ENCODE measurements around the gene INPP5A.
"Not testable (repeated sequence)": the region's sequence is repeated elsewhere in the genome, so short reads cannot be mapped to it uniquely, and the experiment has no call there.

INPP5A gene

GRCh38 chr10:132502544-132503300, 34.9 kb upstream of the INPP5A start:
- no peak for DNase-seq

DNA sequence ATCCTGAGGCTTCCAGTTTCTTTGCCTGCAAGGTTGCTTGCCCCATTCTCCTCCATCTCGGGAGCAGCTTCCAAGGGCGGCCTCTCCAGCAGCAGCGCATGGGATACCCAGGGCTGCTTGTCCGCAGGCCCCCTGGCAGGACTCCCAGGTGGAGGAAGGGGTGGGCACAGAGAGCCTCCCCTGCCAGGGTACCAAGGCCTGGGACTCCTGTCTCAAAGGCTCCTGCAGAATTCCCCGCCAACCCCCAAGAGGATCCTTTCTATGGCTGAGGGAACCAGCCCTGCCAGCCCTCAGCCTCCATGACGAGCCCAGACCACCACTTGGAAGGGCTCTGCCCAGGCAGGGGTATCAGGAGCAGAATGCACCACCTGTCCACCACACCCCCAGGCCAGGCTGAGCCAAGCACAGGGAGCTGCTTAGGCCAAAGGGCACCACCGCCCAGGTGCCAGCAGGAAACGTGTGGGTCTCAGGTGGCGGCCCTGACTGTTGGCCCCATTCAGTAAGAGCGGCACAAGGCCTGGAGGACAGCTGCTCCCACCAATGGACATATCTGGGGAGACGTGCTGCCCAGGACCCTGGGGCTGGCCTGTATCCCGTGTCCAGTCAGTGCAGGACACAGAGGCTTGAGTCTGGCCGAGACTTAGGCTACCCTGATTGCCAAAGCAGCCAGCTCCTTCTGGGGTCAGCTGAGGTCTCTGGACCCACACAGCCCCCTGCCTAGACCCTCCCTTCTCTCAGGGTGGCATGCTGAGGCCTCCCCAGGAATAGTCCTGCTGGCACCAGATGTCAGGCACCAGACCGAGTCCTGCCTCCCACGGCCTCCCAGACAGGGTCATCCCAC, 33.8 kb upstream of the INPP5A start:
- in situ Hi-C loops (cut with MboI; ENCODE audit: low pct_unique_long_range_greater_than_20kb, low sequenced_read_pairs) = no loop called here
- DNase-seq = no peak

More at GRCh38 chr10:132502544-132503300, 34.9 kb upstream of the INPP5A start:
- in situ Hi-C loops (cut with MboI; ENCODE audit: low pct_unique_long_range_greater_than_20kb, low sequenced_read_pairs) = no loop called here

GRCh38 chr10:132504501-132505272, 32.9 kb upstream of the INPP5A start:
- in situ Hi-C loops (cut with MboI; ENCODE audit: low pct_unique_long_range_greater_than_20kb, low sequenced_read_pairs) = no loop called here
- DNase-seq = no peak

GRCh38 chr10:132505546-132505945, 32.0 kb upstream of the INPP5A start:
- in situ Hi-C loops (cut with MboI; ENCODE audit: low pct_unique_long_range_greater_than_20kb, low sequenced_read_pairs); DNase-seq: not testable (repeated sequence)

DNA sequence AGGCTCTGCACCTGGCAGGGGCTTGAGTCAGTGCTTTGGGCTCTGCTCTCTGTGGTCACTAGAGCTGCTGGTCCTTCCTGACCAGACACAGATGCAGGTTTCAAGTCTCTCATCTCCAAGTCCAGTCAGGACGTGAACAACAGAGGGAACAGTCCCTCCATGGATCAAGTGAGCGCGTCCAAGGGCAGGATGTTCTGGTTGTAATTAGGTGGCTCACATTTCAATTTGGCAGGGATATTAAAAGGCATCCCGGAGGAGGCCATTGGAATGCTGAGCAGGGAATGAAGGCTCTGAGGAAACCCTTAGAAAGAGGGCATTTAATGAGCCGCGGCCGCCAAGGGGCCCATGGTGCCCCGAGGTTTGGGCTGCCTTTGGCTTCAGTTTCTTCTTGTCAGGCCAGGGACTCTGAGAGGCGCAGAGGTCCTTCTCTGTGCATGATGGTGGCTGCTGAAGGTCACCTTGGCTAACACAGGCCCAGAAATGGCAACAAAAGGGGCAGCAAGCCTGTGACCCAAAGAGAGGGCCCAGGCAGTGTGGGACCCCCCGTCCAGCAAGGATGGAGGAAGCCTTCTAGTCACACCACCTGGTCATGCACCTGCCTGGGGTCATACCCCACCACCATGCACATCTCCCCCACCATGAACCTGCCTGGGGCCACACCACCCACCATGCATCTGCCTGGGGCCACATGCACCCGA, 30.7 kb upstream of the INPP5A start:
- in situ Hi-C loops (cut with MboI; ENCODE audit: low pct_unique_long_range_greater_than_20kb, low sequenced_read_pairs) = no loop called here
- no peak for DNase-seq

- no peak for DNase-seq
- in situ Hi-C loops (cut with MboI; ENCODE audit: low pct_unique_long_range_greater_than_20kb, low sequenced_read_pairs) = no loop called here
Measured at GRCh38 chr10:132507409-132507955, 30.1 kb upstream of the INPP5A start.

DNA sequence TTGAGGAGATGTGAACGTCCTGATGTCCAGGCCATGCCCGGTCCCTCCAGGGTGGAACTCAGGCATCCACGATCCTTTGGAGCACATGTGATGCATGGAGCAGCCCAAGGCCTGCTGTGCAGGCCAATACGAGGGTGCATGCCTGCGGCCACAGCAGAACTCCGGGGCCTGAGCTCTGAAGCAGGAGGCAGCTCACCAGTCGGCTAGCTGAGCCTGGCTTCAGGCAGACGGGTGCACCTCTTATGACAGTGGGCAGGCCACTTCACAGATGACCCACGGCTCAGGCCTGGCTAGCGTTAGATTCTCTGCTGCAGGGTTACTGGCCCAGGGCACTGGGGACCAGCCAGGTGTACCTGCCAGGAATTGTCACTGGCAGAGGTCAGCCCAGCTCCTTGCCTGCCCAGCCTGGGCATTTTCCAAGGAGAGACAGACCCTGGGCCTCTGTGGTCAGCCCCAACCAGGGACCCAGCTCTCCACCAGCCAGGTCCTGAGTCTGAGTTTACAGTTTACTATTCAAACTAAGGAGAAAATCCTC, 29.6 kb upstream of the INPP5A start:
- in situ Hi-C loops (cut with MboI; ENCODE audit: low pct_unique_long_range_greater_than_20kb, low sequenced_read_pairs) = no loop called here

DNA sequence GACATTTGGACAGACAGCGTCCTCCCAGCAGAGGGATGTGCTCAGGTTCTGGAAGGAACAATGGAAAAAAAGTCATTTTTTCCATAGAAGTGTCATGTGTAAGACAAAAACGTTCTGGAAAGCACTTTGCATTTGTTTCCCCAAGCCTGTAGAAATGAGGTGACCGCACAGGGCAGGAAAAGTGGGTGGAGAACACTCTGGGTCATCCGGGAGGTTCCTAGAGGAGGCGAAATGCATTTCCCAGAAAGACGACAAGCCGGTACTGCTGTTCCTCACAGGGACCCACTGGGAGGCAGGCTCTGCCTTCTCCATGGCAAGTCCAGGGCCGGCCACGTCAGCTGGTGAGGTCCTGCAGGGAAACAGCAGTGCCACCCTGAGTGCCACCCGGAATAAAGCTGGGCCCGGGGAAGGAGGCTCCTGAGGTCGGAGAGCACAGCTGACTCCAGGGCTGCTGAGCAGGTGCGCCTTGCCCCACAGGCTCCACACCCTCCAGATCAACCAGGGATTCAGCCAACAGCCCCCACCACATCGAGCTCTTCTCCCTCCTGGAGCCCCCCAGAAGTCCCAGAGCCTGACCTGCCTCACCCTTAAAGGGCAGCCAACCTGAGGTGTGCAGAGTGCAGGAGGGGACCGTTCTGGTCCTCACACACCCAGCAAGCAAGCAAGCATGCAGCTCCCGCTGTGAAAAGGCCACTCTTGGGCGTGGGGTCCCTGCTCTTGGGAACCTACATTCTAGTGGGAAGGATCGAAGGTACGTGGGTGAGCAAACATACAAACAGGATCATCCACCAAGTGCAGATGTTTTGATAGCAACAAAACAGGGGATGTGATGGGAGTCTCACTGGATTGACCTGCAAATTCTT, 28.8 kb upstream of the INPP5A start:
- DNase-seq = no peak
- in situ Hi-C loops (cut with MboI; ENCODE audit: low pct_unique_long_range_greater_than_20kb, low sequenced_read_pairs) = no loop called here

More for the DNA sequence above, 29.6 kb upstream of the INPP5A start:
- DNase-seq = no peak

GRCh38 chr10:132509506-132510173, 27.9 kb upstream of the INPP5A start:
- DNase-seq = no peak
- in situ Hi-C loops (cut with MboI; ENCODE audit: low pct_unique_long_range_greater_than_20kb, low sequenced_read_pairs) = no loop called here

- in situ Hi-C loops (cut with MboI; ENCODE audit: low pct_unique_long_range_greater_than_20kb, low sequenced_read_pairs) = no loop called here
- no peak for DNase-seq
Measured at GRCh38 chr10:132510174-132510611, 27.4 kb upstream of the INPP5A start.

DNA sequence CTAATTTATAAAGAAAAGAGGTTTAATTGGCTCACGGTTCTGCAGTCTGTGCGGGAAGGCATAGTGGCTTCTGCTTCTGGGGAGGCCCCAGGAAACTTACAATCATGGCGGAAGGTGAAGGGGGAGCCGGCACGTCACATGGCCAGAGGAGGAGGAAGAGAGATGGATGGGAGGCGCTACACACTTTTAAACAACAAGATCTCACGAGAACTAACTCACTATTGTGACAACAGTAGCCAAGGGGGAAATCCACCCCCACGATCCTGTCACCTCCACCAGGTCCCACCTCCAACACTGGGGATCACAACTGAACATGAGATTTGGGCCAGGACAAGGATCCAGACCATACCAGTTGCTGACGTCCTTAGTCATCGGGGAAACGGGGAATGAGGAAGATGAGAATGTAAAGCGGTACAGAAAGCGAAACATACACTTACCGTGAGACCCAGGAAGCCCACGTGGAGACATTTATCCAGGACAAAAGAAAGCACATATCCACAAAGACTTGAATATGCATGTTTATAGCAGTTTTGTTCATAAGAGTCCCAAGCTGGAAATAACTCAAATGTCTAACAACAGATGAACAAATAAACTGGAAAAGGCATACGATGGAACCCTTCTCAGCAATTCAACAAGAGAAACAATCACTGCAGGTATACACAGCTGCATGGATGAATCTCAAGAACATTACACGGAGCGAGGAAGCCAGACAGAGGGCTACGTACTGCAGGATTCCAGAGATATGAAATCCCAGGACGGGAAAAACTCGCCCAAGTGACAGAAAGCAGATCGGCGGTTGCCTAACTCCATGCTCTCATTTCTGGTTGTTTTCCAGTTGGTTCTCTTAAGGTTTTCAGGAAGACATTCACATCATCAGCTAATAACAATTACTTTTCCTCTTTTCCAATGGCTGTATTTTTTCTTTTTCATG, 26.2 kb upstream of the INPP5A start:
- no peak for DNase-seq
- in situ Hi-C loops (cut with MboI; ENCODE audit: low pct_unique_long_range_greater_than_20kb, low sequenced_read_pairs) = no loop called here

GRCh38 chr10:132512052-132512442, 25.5 kb upstream of the INPP5A start:
- no peak for DNase-seq
- in situ Hi-C loops (cut with MboI; ENCODE audit: low pct_unique_long_range_greater_than_20kb, low sequenced_read_pairs) = no loop called here

DNA sequence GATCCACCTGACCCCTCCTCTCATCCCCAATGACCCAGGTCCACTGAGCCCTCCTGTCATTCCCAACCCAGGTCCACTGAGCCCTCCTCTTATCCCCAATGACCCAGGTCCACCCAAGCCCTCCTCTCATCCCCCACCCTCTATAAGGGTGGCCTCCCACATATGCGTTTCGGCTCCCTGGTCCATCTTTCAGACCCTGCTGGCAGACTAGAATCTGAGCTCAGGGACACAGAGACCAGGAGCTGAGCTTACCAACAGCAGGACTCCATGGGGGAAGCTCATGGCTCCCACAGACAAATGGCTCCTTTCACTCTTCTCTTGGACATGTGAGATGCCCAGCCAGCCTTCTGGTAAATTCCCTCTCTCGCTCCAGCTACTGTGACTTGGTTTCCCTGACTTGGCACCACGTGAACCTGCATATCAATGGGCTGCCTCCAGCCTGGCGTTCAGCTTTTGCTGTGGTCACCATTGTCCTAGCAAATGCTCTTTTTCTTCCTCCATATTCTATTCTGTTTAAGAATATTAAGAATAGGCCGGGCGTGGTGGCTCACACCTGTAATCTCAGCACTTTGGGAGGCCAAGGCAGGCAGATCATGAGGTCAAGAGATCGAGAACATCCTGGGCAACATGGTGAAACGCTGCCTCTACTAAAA, 24.8 kb upstream of the INPP5A start:
- DNase-seq = no peak
- in situ Hi-C loops (cut with MboI; ENCODE audit: low pct_unique_long_range_greater_than_20kb, low sequenced_read_pairs) = no loop called here

- DNase-seq = peak; percentile 33
- in situ Hi-C loops (cut with MboI; ENCODE audit: low pct_unique_long_range_greater_than_20kb, low sequenced_read_pairs) = no loop called here
Measured at GRCh38 chr10:132514821-132515520, 22.6 kb upstream of the INPP5A start.
